Stimulated activated effector memory CD8-positive, alpha-beta T cell treated with anti-CD3 and anti-CD28 coated beads, Interleukin-12 subunit alpha, Interleukin-12 subunit beta, amount 100 ng/mL, for 72 hours (primary cell): ENCODE measurements around the gene C1orf105.

Experiments
- ATAC-seq: fragments of 150-1000 bp; cut with Tn5 transposase; 2 replicates; pipeline ENCODE4 v1.10.0; 2021
- DNase-seq, 2 donors: peaks; one replicate each; pipeline ENCODE4 v3.0.0; 2021 to 2022; ENCODE audit warnings: low spot score in 2 of 2
- H3K27ac Mint-ChIP-seq: one replicate; pipeline ENCODE4 v1.8.0; 2022; ENCODE audit warnings: mild to moderate bottlenecking, mixed read lengths
- H3K36me3 Mint-ChIP-seq: one replicate; pipeline ENCODE4 v1.8.0; 2022; ENCODE audit warnings: mild to moderate bottlenecking, mixed read lengths
- H3K4me1 Mint-ChIP-seq: one replicate; pipeline ENCODE4 v1.8.0; 2022; ENCODE audit warnings: mixed read lengths
- H3K4me3 Mint-ChIP-seq: one replicate; pipeline ENCODE4 v1.8.0; 2022; ENCODE audit warnings: mild to moderate bottlenecking, mixed read lengths
- H3K9me3 Mint-ChIP-seq: one replicate; pipeline ENCODE4 v1.8.0; 2022; ENCODE audit warnings: mixed read lengths

C1orf105 gene

DNA sequence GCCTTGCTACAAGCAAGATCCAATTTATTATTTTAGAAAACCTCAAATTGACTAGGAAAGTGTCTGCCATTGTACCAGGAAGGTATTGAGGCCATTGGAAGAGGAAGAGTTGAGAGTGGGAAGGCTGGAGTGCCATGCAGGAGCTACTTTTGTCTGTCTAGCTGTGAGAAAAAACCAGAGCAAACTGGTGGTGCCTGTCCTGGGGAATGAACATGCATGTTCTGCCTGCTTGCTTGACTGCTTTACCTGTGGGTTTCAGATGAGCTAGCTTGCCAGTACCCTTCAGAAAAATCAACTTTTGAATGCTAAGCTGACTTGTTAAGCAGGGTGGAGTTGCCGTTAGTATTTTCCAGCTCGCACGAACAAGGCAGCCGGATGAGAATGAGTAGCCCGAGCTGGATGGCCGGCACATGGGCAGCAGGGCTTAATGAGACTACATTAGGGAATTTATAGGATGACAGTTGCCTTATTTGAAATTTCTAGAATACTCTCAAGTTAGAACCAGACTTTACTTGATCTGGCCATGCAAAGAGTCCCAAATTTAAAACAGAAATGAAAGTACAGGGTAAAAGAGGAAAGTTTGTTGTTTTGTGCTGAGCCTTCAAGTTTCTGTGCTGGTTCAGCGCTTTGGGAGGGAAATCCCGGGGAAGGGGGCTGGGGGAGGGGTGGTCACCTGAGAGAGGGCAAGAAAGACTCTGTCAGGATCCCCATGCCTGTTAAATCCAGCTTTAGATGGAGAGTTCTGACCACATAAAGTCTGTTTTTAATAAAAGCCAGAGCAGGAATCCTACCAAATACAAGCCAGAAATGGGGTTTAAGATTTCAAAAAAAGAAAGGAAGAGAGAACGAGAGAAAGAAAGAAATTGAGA is 29.6 kb upstream of the C1orf105 start:
- peaks cover 5% of the 10 kb centered on the region for H3K36me3 Mint-ChIP-seq
- ATAC-seq (no peak), DNase-seq (no peak)
- no peaks in the 10 kb centered on the region for H3K9me3 Mint-ChIP-seq
- peak overlapping the region; percentile 33 for H3K27ac Mint-ChIP-seq
- peak overlapping the region; percentile 8 for H3K4me3 Mint-ChIP-seq
- H3K4me1 Mint-ChIP-seq, result peaks cover 33% of the 10 kb centered on the region

DNA sequence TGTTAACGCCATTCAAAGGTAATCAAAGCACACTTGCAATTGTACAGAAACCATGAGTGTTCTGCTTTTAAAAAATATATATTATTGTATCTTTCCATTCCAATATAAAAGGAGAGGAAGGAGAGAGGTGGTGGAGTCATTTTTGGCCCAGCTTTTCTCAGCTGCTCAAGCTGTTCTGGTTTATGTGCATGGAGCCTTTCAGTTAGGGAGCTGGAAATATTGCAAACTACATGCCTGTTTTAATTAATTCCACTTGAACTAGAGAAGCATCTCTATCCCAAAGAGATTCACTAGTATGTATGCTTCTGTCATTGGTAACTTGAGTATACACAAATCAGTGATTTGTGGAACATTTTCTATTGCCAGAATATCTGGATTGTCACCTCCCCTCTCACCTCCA is 28.5 kb upstream of the C1orf105 start:
- Mint-ChIP-seq H3K9me3 (no peaks in the 10 kb centered on the region), H3K4me3 (no peak overlapping the region), H3K27ac (no peak overlapping the region), H3K36me3 (peaks cover 5% of the 10 kb centered on the region), H3K4me1 (peaks cover 34% of the 10 kb centered on the region)
- ATAC-seq (no peak), DNase-seq (no peak)

DNA sequence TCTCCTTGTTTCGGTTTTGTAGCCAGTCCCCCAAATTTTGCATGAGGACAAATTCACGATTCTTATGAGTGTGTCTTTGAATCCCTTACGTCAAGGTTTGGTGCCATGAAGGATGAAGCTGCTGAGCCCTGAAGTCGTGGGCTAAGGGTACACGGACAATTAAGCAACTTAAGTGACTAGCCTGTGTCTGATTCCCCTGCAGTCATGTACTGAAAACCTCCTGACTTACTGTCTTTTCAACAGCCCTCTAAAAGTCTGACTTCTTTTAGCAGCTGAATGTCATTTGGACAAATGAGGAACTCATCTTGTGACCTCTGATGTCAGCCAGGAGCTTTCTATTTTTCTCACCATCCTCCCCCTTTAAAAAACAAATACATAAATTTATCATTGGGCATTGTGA is 27.1 kb upstream of the C1orf105 start:
- no peak for DNase-seq
- peaks cover 48% of the 10 kb centered on the region for H3K4me1 Mint-ChIP-seq
- no peak for ATAC-seq
- peak overlapping the region; percentile 44 for H3K4me3 Mint-ChIP-seq
- H3K27ac Mint-ChIP-seq, result peak overlapping the region; percentile 23
- H3K9me3 Mint-ChIP-seq, result no peaks in the 10 kb centered on the region
- H3K36me3 Mint-ChIP-seq, result peaks cover 5% of the 10 kb centered on the region

DNA sequence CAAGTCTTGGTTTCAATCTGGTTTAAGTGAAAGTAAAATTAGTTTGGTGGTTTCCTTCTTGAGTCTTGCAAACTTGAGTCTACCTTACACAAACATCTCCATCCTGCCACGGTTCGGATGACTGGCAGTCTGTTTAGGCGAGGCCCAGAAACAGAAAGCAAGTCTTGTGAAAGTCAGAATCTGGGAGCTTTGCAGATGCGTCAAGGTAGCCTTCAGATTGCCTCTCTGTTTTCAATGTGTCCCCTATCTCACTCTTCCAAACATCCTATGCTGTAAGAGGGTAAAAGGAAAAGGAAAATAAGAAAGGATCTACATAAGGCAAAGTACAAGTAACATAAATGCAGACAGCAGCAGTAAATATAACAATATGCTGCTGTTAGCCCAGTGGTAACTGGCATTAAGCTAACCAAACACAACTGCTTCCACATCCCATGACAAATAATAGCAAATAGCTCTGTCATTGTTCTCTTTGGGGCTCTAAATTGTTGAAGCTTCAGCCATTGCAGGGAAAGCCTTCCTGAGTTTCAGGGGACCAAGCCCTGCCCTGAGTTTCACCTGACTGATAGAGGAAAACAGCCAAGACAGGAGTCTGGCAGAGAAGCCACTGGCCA is 26.2 kb upstream of the C1orf105 start:
- no peaks in the 10 kb centered on the region for H3K9me3 Mint-ChIP-seq
- peak overlapping the region; percentile 23 for H3K27ac Mint-ChIP-seq
- DNase-seq (peak; percentile 17 to 64), ATAC-seq (peak; percentile 94)
- H3K4me3 Mint-ChIP-seq, result peak overlapping the region; percentile 44
- peaks cover 56% of the 10 kb centered on the region for H3K4me1 Mint-ChIP-seq
- H3K36me3 Mint-ChIP-seq, result peaks cover 5% of the 10 kb centered on the region

DNA sequence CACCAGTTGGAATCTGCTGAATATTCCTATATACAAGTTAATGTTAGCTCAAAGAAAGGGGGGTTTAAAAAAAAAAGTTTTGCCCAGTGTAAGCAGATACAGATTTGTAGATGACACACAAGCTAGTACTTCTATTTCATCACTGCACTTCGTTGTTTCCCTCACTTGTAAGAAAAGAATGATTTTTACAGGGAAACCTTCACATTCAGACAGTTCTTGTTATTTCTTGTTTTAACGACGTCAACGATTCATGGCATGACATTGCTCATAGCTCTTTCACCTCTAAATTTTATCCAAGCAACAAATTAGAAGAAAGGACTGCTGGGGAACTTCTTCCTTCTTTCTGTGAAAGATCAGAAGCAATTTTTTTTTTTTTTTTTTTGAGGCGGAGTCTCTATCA is 25.7 kb upstream of the C1orf105 start:
- ATAC-seq, result no peak
- Mint-ChIP-seq H3K36me3 (peaks cover 5% of the 10 kb centered on the region), H3K9me3 (no peaks in the 10 kb centered on the region), H3K4me3 (peak overlapping the region; percentile 44), H3K27ac (no peak overlapping the region), H3K4me1 (peaks cover 62% of the 10 kb centered on the region)
- DNase-seq, result no peak

DNA sequence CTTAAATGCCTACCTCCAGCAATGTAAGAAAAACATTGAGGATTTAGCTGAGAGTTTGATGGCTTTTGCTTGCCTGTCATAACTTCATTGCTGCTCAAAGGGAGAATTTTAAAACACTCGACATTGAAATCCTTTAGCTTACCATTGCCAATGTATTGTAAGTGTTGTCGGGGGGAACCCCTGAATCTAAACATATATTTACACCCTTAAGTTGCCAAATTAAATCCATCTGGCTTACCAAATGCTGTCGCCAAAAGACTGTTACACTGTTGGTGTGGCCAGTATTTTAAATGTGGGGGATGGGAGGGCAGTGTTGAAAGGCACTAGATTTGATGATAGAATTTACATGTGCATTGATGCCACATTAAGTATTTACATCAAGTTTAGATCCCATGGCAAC is 24.9 kb upstream of the C1orf105 start:
- Mint-ChIP-seq H3K9me3 (no peaks in the 10 kb centered on the region), H3K4me1 (peaks cover 67% of the 10 kb centered on the region), H3K36me3 (peaks cover 5% of the 10 kb centered on the region), H3K4me3 (no peak overlapping the region), H3K27ac (no peak overlapping the region)
- ATAC-seq (no peak), DNase-seq (no peak)

DNA sequence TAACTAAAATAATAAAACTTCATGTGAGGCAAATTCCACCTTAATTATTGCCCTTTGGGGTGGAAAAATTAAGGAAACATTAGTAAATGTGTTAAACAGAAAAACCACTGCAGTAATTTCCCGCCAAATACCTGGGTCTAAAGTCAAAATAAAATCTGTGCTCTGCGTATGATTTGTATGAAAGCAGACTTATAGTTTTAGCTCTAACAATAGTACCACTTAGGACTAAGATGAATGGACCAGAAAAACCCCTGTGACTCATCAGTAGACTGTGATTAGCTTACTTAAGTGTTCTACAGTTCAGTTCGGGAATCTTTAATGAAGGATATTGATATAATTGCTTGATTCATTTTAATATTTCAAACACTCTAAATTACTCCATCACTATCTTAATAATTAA is 23.3 kb upstream of the C1orf105 start:
- ATAC-seq, result peak; percentile 88
- Mint-ChIP-seq H3K4me1 (peaks cover 66% of the 10 kb centered on the region), H3K4me3 (no peak overlapping the region)

DNA sequence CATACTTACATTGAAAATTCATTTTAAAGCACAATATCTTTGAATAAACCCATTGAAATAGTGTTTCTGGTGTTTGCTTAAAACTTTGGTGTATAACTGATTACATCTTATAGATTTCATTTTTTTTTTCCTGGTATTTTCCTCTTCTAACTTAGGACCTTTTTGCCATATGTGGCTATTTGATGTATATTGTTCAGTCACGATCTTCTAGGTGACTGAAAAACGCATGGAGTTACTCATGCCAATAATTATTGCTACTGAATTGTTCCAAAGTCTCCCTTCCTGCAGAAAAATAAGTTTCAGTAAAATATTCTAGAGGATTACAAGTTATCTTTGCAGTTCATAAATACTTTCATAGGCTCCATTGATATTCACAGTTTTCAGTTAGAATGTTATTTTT is 22.9 kb upstream of the C1orf105 start:
- H3K36me3 Mint-ChIP-seq, result peaks cover 5% of the 10 kb centered on the region
- H3K9me3 Mint-ChIP-seq, result no peaks in the 10 kb centered on the region
- peaks cover 66% of the 10 kb centered on the region for H3K4me1 Mint-ChIP-seq
- no peak overlapping the region for H3K4me3 Mint-ChIP-seq
- DNase-seq (no peak), ATAC-seq (no peak)
- H3K27ac Mint-ChIP-seq, result no peak overlapping the region

More for the DNA sequence above, 23.3 kb upstream of the C1orf105 start:
- Mint-ChIP-seq H3K36me3 (peaks cover 5% of the 10 kb centered on the region), H3K9me3 (no peaks in the 10 kb centered on the region), H3K27ac (no peak overlapping the region)
- no peak for DNase-seq

DNA sequence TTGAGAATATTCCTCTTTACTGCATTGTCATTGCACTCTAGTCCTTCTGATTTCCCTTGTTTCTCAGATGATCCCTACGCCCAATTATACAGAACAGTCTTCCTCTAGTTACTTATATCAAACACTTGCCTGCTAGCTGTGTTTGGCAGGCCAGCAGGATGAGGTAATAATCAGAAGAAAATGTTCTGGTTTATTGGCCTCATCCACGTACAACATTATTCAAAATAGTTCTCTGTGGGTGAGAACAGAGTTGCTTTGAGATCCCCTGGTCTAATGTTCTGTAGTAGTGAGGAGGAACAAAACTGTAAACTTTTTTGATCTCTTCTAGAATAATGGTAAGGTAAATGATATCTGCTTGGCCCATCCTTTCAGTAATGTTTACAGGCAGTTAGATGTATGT is 22.3 kb upstream of the C1orf105 start:
- Mint-ChIP-seq H3K36me3 (peaks cover 5% of the 10 kb centered on the region), H3K9me3 (no peaks in the 10 kb centered on the region), H3K4me1 (peaks cover 66% of the 10 kb centered on the region), H3K27ac (no peak overlapping the region), H3K4me3 (no peak overlapping the region)
- DNase-seq (no peak), ATAC-seq (no peak)

DNA sequence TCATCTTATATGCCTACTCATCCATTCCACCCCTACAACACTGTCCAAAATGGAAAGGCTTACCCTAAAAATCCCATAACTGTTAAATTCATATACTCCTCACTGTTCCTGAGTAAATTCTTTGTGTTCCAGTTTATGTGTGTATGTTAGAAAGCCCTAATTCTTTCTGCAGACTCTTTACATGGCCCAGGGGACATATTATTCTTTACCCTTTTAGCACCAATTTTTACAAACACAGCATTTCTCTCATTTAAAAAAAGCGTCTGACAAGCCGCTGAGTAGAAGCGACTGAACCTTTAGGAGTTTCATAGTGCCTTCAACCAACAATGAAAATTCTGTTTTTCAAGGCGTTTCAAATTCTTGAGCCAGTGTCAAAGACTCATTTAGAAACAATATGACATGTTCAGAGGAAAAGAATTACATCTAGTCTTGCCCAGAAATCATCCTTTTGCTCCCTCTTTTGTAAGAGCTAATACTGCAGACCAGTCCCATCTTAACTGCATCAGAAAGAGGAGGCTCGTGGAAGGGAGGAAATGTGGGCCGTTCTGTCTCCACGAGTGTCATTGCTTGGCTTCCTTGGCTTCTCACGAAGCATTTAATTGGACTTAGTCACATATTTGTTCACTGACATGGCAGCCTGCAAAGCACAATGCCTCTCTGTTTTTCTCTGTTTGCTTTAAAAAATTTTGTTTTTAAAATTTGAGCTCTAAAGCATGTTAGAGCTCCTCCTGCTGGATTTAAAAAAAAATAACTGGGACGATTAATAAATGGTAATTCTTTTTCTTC is 21.3 kb upstream of the C1orf105 start:
- peak; percentile 60 for ATAC-seq
- DNase-seq, result peak in 1 of 2 donors; percentile 59
- H3K9me3 Mint-ChIP-seq, result no peaks in the 10 kb centered on the region
- H3K4me3 Mint-ChIP-seq, result peak overlapping the region; percentile 20
- H3K36me3 Mint-ChIP-seq, result peaks cover 2% of the 10 kb centered on the region
- H3K27ac Mint-ChIP-seq, result peak overlapping the region; percentile 67
- peaks cover 62% of the 10 kb centered on the region for H3K4me1 Mint-ChIP-seq

DNA sequence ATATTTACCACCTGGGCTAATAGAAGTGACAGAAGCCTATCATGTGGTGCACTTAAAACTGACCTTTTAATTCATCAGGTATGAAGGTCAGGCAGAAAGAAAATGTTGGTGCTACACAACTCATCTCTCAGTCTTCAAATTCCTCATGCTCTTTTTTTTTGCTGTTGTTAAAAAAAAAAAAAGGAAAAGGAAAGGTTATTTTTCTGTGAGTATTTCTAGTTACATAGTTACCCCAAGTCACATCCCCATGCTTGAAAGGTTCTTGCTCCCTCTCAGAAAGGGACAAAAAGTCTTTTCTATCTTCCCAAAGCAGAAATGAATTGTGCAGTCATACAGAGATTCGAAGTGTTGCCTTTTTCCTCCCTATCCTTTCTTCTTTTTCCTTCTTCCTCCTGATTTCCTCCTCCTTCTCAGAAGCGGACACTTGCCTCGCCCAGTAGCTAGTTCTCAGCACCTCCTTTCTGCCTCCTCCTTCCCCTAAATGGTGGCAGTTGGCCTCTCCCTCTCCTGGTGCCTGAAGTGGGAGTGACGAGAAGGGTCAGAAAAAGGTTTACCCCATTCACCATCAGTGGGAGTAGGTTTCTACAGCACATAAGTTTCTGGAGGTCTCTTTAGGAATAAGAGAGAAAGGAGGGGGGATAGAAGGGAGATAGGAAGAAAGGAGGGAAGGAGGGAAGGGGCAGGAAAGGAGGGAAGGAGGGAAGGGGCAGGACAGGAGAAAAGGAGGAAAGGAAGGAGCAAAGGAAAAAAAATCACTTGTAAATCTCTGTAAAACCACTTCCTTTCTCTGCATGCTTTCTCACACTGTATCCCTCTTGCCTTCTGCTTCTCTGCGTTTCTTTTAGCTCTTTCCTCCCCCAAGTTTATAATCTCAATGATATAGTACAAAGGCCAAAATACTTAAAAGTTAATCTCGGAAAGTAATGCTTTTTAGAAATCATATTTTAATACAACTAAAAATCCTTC is 20.4 kb upstream of the C1orf105 start:
- Mint-ChIP-seq H3K27ac (peak overlapping the region; percentile 67), H3K4me3 (peak overlapping the region; percentile 20), H3K4me1 (peaks cover 54% of the 10 kb centered on the region), H3K9me3 (no peaks in the 10 kb centered on the region), H3K36me3 (no peaks in the 10 kb centered on the region)
- no peak for ATAC-seq
- no peak for DNase-seq

DNA sequence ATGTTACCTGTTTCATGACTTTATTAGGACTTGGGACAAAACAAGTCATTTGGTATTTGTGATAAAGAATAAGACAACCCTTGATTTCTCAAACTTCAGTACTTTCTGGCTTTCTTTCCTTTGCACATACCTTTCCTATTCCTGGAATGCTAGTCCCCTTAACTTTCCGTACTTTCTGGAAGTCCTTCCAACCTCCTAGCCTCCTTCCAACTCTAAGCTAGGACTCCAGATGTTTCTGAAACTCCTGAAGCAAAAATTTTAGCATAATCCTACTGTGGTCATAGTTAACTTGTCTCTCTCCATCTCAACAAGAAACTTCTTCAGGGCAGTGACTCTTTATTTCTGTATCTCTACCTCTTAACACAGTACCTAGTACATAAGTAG is 19.8 kb upstream of the C1orf105 start:
- Mint-ChIP-seq H3K27ac (peak overlapping the region; percentile 67), H3K4me3 (no peak overlapping the region), H3K9me3 (no peaks in the 10 kb centered on the region), H3K36me3 (no peaks in the 10 kb centered on the region), H3K4me1 (peaks cover 52% of the 10 kb centered on the region)
- DNase-seq, result no peak
- no peak for ATAC-seq

DNA sequence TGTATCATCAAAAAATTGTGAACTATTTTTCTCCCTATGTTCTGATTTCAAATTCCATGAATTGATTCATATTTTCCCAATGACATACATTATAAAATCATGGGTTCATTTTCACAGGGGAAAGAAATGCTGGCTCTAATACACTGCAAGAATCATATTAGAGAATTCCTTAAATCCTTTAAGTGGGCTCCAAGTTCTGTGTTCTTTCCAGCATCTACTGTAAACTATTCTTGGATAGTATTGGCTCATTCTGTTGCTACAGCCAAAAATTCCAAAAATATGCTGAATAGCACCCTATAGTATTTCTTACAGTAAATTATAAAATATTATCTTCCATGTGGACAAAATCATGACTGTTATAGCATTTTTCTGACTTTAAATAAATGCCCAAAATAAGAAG is 19.0 kb upstream of the C1orf105 start:
- Mint-ChIP-seq H3K9me3 (no peaks in the 10 kb centered on the region), H3K4me1 (peaks cover 52% of the 10 kb centered on the region), H3K4me3 (no peak overlapping the region), H3K36me3 (no peaks in the 10 kb centered on the region), H3K27ac (no peak overlapping the region)
- ATAC-seq (no peak), DNase-seq (no peak)

DNA sequence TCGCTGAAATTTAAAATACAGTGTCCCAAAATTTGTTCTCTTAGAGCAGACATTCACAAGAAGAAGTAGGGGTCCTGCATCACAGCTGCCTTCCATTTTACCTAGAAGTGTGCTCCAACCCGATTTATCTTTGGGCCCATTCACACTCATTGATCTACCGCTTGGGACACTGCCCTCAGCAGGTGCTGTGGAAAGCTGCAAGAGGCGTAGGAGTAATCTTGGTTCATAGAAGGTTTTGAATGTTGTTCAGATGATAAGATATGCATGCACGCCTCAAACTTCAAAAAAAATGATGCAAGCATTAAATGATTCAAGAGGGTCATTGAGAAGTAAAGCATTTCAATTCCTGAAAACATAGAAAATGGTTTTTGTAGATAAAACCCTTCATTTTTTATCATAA is 18.6 kb upstream of the C1orf105 start:
- H3K27ac Mint-ChIP-seq, result no peak overlapping the region
- H3K9me3 Mint-ChIP-seq, result no peaks in the 10 kb centered on the region
- no peaks in the 10 kb centered on the region for H3K36me3 Mint-ChIP-seq
- H3K4me3 Mint-ChIP-seq, result no peak overlapping the region
- ATAC-seq (no peak), DNase-seq (no peak)
- H3K4me1 Mint-ChIP-seq, result peaks cover 52% of the 10 kb centered on the region
